Endothelial cell of umbilical vein (primary cell): Measurements from ENCODE around the gene MAP4K5. TPM values are rescaled to one million over a fixed set of nuclear protein-coding genes. Genes with fewer than 3 reads are reported as not detected.

Experiments
- BruUV-seq: library from RNA; stranded (reverse); fragments of 400-500 nt; replicated peaks from 2 replicates; lab custom pipeline; 2021; lab: Mats Ljungman, UMichigan
- CTCF ChIA-PET: fragments of 300-600, 350-600 bp; sonication (Branson Sonifier 250); formaldehyde crosslinking; loops from one replicate; lab custom pipeline; 2021; ENCODE audit warnings: antibody characterized with exemption, inconsistent platforms; lab: Charles Lee
- POLR2A ChIA-PET: fragments of 300-600, 350-600 bp; sonication (Branson Sonifier 250); formaldehyde crosslinking; loops from one replicate; lab custom pipeline; 2021; ENCODE audit warnings: antibody characterized with exemption, inconsistent platforms; lab: Charles Lee
- DNase-seq: peaks from one replicate; pipeline ENCODE4 v3.0.0-alpha.2; 2011; ENCODE audit warnings: low read depth, low spot score
- FAIRE-seq: peaks from 2 replicates; lab custom pipeline; 2011; peaks lifted over from hg19 to GRCh38; lab: Jason Lieb, UNC
- H2AFZ ChIP-seq: 2 replicates; pipeline ENCODE4 v1.6.0; 2012; ENCODE audit warnings: low read depth, low read length, control low read depth, inconsistent platforms
- H3K27ac ChIP-seq: 2 replicates; pipeline ENCODE4 v1.5.1; 2011; ENCODE audit warnings: low read depth, mild to moderate bottlenecking, control low read depth, low read length, moderate library complexity; ENCODE audit not compliant: insufficient read depth
- H3K27me3 ChIP-seq, 2 experiments: 2 replicates each; pipeline versions ENCODE4 v1.6.0 to v1.6.1; 2011; ENCODE audit warnings: low read length in 2 of 2, mixed read lengths in 1 of 2; ENCODE audit not compliant: control insufficient read depth in 2 of 2, insufficient read depth in 2 of 2
- H3K36me3 ChIP-seq, 2 experiments: 2 replicates in 1 of 2; 3 replicates in 1 of 2; pipeline ENCODE4 v1.5.1; 2011; ENCODE audit warnings: low read length in 2 of 2, mild to moderate bottlenecking in 1 of 2, moderate library complexity in 1 of 2; ENCODE audit not compliant: control insufficient read depth in 2 of 2, insufficient read depth in 2 of 2; ENCODE audit errors: extremely low read depth in 1 of 2
- H3K4me1 ChIP-seq: 3 replicates; pipeline ENCODE4 v1.5.1; 2011; ENCODE audit warnings: mild to moderate bottlenecking, low read length; ENCODE audit not compliant: control insufficient read depth, insufficient read depth; ENCODE audit errors: extremely low read depth
- H3K4me2 ChIP-seq: 2 replicates; pipeline ENCODE4 v1.6.1; 2011; ENCODE audit warnings: low read length, control low read depth, mixed read lengths; ENCODE audit not compliant: insufficient read depth
- H3K4me3 ChIP-seq, 3 experiments: fragments of 200-600 bp in 1 of 3; sonication (generic), shearing (Covaris generic) in 1 of 3; replicated peaks in 1 of 3; 2 replicates each; pipeline ENCODE4 v1.5.1; 2011 to 2016; ENCODE audit warnings: control low read depth in 3 of 3, low read length in 3 of 3, mild to moderate bottlenecking in 2 of 3, inconsistent platforms in 1 of 3, low read depth in 1 of 3, moderate library complexity in 1 of 3; ENCODE audit not compliant: insufficient read depth in 1 of 3
- H3K79me2 ChIP-seq: 2 replicates; pipeline ENCODE4 v1.6.0; 2012; ENCODE audit warnings: low read length, inconsistent platforms; ENCODE audit not compliant: control insufficient read depth, insufficient read depth
- H3K9ac ChIP-seq: replicated peaks from 2 replicates; pipeline ENCODE3; 2011; ENCODE audit warnings: low read length, control low read depth; ENCODE audit not compliant: insufficient read depth; ENCODE audit errors: extremely low read depth
- H3K9me1 ChIP-seq: replicated peaks from 3 replicates; pipeline ENCODE4 v1.6.0; 2011; ENCODE audit warnings: mild to moderate bottlenecking, low read length; ENCODE audit not compliant: control insufficient read depth, insufficient read depth; ENCODE audit errors: extremely low read depth
- H3K9me3 ChIP-seq: replicated peaks from 2 replicates; pipeline ENCODE4 v1.5.1; 2012; ENCODE audit warnings: low read length, inconsistent platforms; ENCODE audit not compliant: control insufficient read depth, insufficient read depth
- H4K20me1 ChIP-seq: replicated peaks from 2 replicates; pipeline ENCODE3; 2011; ENCODE audit warnings: mild to moderate bottlenecking, low read length; ENCODE audit not compliant: control insufficient read depth, insufficient read depth; ENCODE audit errors: extremely low read depth
- EZH2 ChIP-seq: IDR thresholded peaks from 2 replicates; pipeline ENCODE4 v1.6.1; 2012; ENCODE audit warnings: borderline replicate concordance, low read depth, mild to moderate bottlenecking, moderate library complexity, low read length, inconsistent platforms; ENCODE audit not compliant: severe bottlenecking
- FOS ChIP-seq: IDR thresholded peaks from 2 replicates; pipeline ENCODE4 v1.6.1; 2011; ENCODE audit warnings: mild to moderate bottlenecking, low read length, moderate library complexity, borderline replicate concordance; ENCODE audit not compliant: insufficient read depth
- GATA2 ChIP-seq: IDR thresholded peaks from 2 replicates; pipeline ENCODE4 v1.7.0; 2011; ENCODE audit warnings: low read depth, mild to moderate bottlenecking, moderate library complexity, mixed read lengths, low read length; ENCODE audit not compliant: insufficient read length, insufficient read depth
- MAX ChIP-seq: IDR thresholded peaks from 2 replicates; pipeline ENCODE4 v1.6.1; 2011; ENCODE audit not compliant: insufficient read depth, insufficient read length
- POLR2A ChIP-seq: IDR thresholded peaks from 2 replicates; pipeline ENCODE4 v1.6.1; 2012; ENCODE audit warnings: low read depth, mild to moderate bottlenecking, control low read depth, low read length
- dilution Hi-C: fragments of 300-500 bp; cut with MboI; formaldehyde crosslinking; loops from one replicate; pipeline ENCODE4 v1.15.0; 2019; ENCODE audit warnings: low sequenced_read_pairs; ENCODE audit not compliant: extremely low pct_ligation_motif_present
- intact Hi-C: fragments of 100-400 bp; cut with micrococcal nuclease; formaldehyde crosslinking; loops from one replicate; pipeline ENCODE4 v1.10.0; 2022
- polyA plus RNA-seq, 4 experiments: library from polyadenylated mRNA; depleted of rRNA in 3 of 4; stranded (reverse) in 3 of 4; unstranded in 1 of 4; fragments of >200 nt; gene quantifications; 2 replicates each; pipeline versions ENCODE4 v1.2.1 to v1.2.3, GENCODE V29; 2011 to 2012; ENCODE audit warnings: missing spikeins in 1 of 4
- total RNA-seq: library from RNA; stranded (reverse); gene quantifications from 2 replicates; pipeline ENCODE4 v1.2.3, GENCODE V29; 2021
- TF ChIP-seq, protein P1 (sequence below), 2 donors: IDR thresholded peaks; 1 replicate in 1 of 2; 2 replicates in 1 of 2; pipeline ENCODE4 v1.5.1; 2011; ENCODE audit warnings: low read length in 2 of 2, mild to moderate bottlenecking in 2 of 2, moderate library complexity in 2 of 2, control low read depth in 1 of 2, inconsistent platforms in 1 of 2, low read depth in 1 of 2; ENCODE audit not compliant: insufficient read depth in 1 of 2; ENCODE audit errors: extremely low read depth in 1 of 2

MAP4K5 gene
- total and polyA plus RNA-seq, 2 donors (not counting 3 experiments of a cell fraction or from before 2014, with no cell fraction given) = 17.4 to 73.7 TPM

DNA sequence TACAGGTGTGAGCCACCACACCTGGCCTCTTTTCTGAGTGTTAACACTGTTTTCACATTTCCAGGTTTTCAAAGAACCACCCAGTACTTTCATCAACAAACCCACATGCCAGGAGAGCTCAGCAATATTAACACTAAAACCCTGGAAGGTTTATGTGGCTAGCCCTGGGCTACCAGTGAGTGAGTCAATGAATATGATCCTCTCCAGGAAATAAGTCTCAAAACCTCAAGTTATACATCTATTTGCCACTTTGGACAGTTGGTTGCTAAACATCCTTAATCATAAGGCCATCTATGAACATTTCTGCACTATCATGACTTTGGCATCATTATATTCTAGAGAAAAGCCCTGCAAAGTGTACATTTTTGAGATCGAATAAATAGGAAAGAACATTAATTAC lies 129.4 kb downstream of the MAP4K5 start:
- TF ChIP-seq GATA2 (no peak), MAX (no peak), POLR2A (no peak)
- TF ChIP-seq, protein P1, sequence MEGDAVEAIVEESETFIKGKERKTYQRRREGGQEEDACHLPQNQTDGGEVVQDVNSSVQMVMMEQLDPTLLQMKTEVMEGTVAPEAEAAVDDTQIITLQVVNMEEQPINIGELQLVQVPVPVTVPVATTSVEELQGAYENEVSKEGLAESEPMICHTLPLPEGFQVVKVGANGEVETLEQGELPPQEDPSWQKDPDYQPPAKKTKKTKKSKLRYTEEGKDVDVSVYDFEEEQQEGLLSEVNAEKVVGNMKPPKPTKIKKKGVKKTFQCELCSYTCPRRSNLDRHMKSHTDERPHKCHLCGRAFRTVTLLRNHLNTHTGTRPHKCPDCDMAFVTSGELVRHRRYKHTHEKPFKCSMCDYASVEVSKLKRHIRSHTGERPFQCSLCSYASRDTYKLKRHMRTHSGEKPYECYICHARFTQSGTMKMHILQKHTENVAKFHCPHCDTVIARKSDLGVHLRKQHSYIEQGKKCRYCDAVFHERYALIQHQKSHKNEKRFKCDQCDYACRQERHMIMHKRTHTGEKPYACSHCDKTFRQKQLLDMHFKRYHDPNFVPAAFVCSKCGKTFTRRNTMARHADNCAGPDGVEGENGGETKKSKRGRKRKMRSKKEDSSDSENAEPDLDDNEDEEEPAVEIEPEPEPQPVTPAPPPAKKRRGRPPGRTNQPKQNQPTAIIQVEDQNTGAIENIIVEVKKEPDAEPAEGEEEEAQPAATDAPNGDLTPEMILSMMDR (IDR thresholded peaks at IDR 0.05; ENCODE audit: extremely low read depth in 1 of 2, insufficient read depth in 1 of 2, low read depth in 1 of 2, low read length in 2 of 2) = no peak
- H3K9me1 ChIP-seq = no peaks in the 10 kb centered on the region
- peak overlapping the region; percentile 9 for H2AFZ ChIP-seq
- H3K4me3 ChIP-seq = no peak overlapping the region
- no TSS peak for BruUV-seq
- H3K27me3 ChIP-seq = no peaks in the 10 kb centered on the region
- peaks cover 10% of the 10 kb centered on the region for H3K4me1 ChIP-seq
- H3K36me3 ChIP-seq = no peaks in the 10 kb centered on the region
- H3K27ac ChIP-seq = no peak overlapping the region
- POLR2A ChIA-PET = no interaction called here
- no peak for DNase-seq
- peak overlapping the region; percentile 34 for H3K4me2 ChIP-seq
- intact Hi-C loops = no loop called here
- CTCF ChIA-PET = interaction anchor here (1.7 to 2.0 kb wide), 2 partner anchors 82 to 85 kb away, joined by 6 to 7 read pairs; no protein-coding TSS in a partner anchor
- H3K9me3 ChIP-seq = no peaks in the 10 kb centered on the region
- no peak for FAIRE-seq
- no peaks in the 10 kb centered on the region for H4K20me1 ChIP-seq
- no peaks in the 10 kb centered on the region for H3K79me2 ChIP-seq
- H3K9ac ChIP-seq = no peak overlapping the region
- dilution Hi-C loops = no loop called here

GRCh38 chr14:50400461-50400860 lies 131.9 kb downstream of the MAP4K5 start:
- no TSS peak for BruUV-seq
- no peak overlapping the region for H3K4me3 ChIP-seq
- H3K4me2 ChIP-seq = no peak overlapping the region
- H3K36me3 ChIP-seq = no peaks in the 10 kb centered on the region
- ChIA-PET CTCF (interaction anchor here (0.6 to 2.1 kb wide), 3 partner anchors 10 to 162 kb away, joined by 3 to 4 read pairs (median 4); no protein-coding TSS in a partner anchor), POLR2A (interaction anchor here (0.6 kb wide), 1 partner anchor 44 kb away, joined by 3 read pairs; no protein-coding TSS in a partner anchor)
- no peaks in the 10 kb centered on the region for H3K79me2 ChIP-seq
- no peak for TF ChIP-seq FOS
- TF ChIP-seq, protein P1 (IDR thresholded peaks at IDR 0.05; ENCODE audit: extremely low read depth in 1 of 2, insufficient read depth in 1 of 2, low read depth in 1 of 2, low read length in 2 of 2) = no peak
- no peak for TF ChIP-seq EZH2
- intact Hi-C loops = no loop called here
- H2AFZ ChIP-seq = no peak overlapping the region
- no peak overlapping the region for H3K27ac ChIP-seq
- DNase-seq (no peak), FAIRE-seq (no peak)
- no peaks in the 10 kb centered on the region for H4K20me1 ChIP-seq
- dilution Hi-C loops = no loop called here
- H3K9me3 ChIP-seq = no peaks in the 10 kb centered on the region
- H3K4me1 ChIP-seq = peaks cover 24% of the 10 kb centered on the region
- H3K9ac ChIP-seq = no peak overlapping the region
- H3K9me1 ChIP-seq = no peaks in the 10 kb centered on the region
- no peaks in the 10 kb centered on the region for H3K27me3 ChIP-seq
